GM12865 (cell line): ENCODE results near the gene GNG3.
"Not testable (repeated sequence)": the region's sequence is repeated elsewhere in the genome, so short reads cannot be mapped to it uniquely, and the experiment has no call there.

Experiments used
- DNase-seq: peaks from one replicate; pipeline ENCODE4 v3.0.0; 2010; ENCODE audit warnings: low read depth
- H3K4me3 ChIP-seq: 2 replicates; pipeline ENCODE4 v1.5.1; 2011; ENCODE audit warnings: mild to moderate bottlenecking, low read depth, low read length, control low read depth
- TF ChIP-seq, protein P1 (sequence below): IDR thresholded peaks from 2 replicates; pipeline ENCODE4 v1.5.1; 2011; ENCODE audit warnings: low read length, control low read depth, low read depth, inconsistent platforms; ENCODE audit not compliant: insufficient read depth; ENCODE audit errors: missing control alignments

Gene GNG3

GRCh38 chr11:62688491-62688890 lies 19.0 kb upstream of the GNG3 start:
- TF ChIP-seq, protein P1, sequence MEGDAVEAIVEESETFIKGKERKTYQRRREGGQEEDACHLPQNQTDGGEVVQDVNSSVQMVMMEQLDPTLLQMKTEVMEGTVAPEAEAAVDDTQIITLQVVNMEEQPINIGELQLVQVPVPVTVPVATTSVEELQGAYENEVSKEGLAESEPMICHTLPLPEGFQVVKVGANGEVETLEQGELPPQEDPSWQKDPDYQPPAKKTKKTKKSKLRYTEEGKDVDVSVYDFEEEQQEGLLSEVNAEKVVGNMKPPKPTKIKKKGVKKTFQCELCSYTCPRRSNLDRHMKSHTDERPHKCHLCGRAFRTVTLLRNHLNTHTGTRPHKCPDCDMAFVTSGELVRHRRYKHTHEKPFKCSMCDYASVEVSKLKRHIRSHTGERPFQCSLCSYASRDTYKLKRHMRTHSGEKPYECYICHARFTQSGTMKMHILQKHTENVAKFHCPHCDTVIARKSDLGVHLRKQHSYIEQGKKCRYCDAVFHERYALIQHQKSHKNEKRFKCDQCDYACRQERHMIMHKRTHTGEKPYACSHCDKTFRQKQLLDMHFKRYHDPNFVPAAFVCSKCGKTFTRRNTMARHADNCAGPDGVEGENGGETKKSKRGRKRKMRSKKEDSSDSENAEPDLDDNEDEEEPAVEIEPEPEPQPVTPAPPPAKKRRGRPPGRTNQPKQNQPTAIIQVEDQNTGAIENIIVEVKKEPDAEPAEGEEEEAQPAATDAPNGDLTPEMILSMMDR = no peak
- no peak for DNase-seq
- no peak overlapping the region for H3K4me3 ChIP-seq

- DNase-seq = no peak
- H3K4me3 ChIP-seq = no peak within 1 kb of the TSS
These were observed 17.9 kb upstream of the GNG3 start, which contains the start of gene LRRN4CL for GRCh38 chr11:62689421-62690183. Gene LRRN4CL, minus strand, starts transcription at chr11:62689530. Its CDS starts 1,022 bp downstream, at chr11:62688508.

DNA sequence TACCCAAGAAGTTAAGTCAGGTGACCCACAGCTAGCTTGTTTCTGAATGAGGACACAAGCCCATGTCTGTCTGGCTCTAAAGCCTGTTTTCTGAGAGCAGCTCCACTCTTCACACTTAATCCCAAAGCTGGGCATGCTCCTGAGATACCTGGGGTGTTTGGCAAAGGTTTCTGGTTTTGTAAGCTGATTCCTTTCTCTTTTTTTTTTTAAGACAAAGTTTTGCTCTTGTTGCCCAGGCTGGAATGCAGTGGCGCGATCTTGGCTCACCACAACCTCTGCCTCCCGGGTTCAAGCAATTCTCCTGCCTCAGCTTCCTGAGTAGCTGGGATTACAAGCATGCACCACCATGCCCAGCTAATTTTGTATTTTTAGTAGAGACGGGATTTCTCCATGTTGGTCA lies 13.9 kb upstream of the GNG3 start:
- DNase-seq, H3K4me3 ChIP-seq: not testable (repeated sequence)

More at GRCh38 chr11:62689421-62690183, 17.9 kb upstream of the GNG3 start, which contains the start of gene LRRN4CL:
- TF ChIP-seq, protein P1 = no peak

- TF ChIP-seq, protein P1 = peak; percentile 83
- H3K4me3 ChIP-seq = no peak overlapping the region
- peak; percentile 88 for DNase-seq
These were observed 12.9 kb upstream of the GNG3 start for GRCh38 chr11:62694455-62695167.

GRCh38 chr11:62702246-62702645 lies 5.2 kb upstream of the GNG3 start:
- DNase-seq = peak; percentile 51
- no peak overlapping the region for H3K4me3 ChIP-seq

DNA sequence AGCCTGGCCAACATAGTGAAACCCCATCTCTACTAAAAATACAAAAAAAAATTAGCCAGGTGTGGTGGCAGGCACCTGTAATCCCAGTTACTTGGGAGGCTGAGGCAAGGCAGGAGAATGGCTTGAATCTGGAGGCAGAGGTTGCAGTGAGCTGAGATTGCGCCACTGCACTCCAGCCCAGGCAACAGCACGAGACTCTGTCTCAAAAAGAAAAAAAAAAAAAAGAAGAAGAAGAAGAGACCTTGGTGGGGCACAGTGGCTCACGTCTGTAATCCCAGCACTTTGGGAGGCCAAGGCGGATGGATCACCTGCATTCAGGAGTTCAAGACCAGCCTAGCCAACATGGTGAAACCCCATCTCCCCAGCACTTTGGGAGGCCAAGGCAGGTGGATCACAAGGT lies 3.6 kb upstream of the GNG3 start:
- DNase-seq, H3K4me3 ChIP-seq: not testable (repeated sequence)

More at GRCh38 chr11:62702246-62702645, 5.2 kb upstream of the GNG3 start:
- TF ChIP-seq, protein P1 = no peak

- TF ChIP-seq, protein P1 = no peak
- peak overlapping the region; percentile 81 for H3K4me3 ChIP-seq
- no peak for DNase-seq
These were observed 2.1 kb upstream of the GNG3 start for GRCh38 chr11:62705413-62705812.
